Measurements from ENCODE around the gene HOXD12.

DNA sequence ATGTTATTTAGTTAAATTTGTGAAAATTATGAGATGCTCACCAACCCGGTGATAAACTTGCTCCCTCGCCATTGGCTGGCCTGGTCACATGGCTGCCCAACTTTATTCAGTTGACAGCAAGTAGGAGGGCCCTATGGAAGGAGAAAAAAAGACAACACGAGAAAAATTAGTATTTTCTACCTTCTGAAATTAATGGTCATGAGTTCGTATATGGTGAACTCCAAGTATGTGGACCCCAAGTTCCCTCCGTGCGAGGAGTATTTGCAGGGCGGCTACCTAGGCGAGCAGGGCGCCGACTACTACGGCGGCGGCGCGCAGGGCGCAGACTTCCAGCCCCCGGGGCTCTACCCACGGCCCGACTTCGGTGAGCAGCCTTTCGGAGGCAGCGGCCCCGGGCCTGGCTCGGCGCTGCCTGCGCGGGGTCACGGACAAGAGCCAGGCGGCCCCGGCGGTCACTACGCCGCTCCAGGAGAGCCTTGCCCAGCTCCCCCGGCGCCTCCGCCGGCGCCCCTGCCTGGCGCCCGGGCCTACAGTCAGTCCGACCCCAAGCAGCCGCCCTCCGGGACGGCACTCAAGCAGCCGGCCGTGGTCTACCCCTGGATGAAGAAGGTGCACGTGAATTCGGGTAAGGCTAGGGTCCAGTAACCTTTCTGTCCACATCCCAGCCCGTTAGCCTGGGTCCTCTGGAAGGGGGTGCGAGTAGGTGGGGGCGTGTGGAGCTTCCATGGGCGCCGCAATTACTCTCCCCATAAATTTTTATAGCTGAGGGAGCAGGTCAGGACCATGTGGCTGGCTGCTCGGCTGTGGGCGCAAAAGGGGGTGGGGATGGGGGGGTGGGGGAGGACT lies 52.1 kb downstream of the HOXD12 start, which contains the start of gene HOXD4:
- TF ChIP-seq, protein P1, sequence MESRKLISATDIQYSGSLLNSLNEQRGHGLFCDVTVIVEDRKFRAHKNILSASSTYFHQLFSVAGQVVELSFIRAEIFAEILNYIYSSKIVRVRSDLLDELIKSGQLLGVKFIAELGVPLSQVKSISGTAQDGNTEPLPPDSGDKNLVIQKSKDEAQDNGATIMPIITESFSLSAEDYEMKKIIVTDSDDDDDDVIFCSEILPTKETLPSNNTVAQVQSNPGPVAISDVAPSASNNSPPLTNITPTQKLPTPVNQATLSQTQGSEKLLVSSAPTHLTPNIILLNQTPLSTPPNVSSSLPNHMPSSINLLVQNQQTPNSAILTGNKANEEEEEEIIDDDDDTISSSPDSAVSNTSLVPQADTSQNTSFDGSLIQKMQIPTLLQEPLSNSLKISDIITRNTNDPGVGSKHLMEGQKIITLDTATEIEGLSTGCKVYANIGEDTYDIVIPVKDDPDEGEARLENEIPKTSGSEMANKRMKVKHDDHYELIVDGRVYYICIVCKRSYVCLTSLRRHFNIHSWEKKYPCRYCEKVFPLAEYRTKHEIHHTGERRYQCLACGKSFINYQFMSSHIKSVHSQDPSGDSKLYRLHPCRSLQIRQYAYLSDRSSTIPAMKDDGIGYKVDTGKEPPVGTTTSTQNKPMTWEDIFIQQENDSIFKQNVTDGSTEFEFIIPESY (IDR thresholded peaks at IDR 0.05; ENCODE audit: borderline replicate concordance, low read depth) = no peak
- TF ChIP-seq FOXJ3 (CRISPR knock-in tag; IDR thresholded peaks at IDR 0.05) = no peak
- TF ChIP-seq CHD2 (IDR thresholded peaks at IDR 0.05; ENCODE audit: low read length, partially characterized antibody) = no peak
- TF ChIP-seq, protein P2, sequence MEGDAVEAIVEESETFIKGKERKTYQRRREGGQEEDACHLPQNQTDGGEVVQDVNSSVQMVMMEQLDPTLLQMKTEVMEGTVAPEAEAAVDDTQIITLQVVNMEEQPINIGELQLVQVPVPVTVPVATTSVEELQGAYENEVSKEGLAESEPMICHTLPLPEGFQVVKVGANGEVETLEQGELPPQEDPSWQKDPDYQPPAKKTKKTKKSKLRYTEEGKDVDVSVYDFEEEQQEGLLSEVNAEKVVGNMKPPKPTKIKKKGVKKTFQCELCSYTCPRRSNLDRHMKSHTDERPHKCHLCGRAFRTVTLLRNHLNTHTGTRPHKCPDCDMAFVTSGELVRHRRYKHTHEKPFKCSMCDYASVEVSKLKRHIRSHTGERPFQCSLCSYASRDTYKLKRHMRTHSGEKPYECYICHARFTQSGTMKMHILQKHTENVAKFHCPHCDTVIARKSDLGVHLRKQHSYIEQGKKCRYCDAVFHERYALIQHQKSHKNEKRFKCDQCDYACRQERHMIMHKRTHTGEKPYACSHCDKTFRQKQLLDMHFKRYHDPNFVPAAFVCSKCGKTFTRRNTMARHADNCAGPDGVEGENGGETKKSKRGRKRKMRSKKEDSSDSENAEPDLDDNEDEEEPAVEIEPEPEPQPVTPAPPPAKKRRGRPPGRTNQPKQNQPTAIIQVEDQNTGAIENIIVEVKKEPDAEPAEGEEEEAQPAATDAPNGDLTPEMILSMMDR (IDR thresholded peaks at IDR 0.05) = no peak
- no peak for TF ChIP-seq NFIC (IDR thresholded peaks at IDR 0.05; ENCODE audit: borderline replicate concordance)
- TF ChIP-seq, protein P3, sequence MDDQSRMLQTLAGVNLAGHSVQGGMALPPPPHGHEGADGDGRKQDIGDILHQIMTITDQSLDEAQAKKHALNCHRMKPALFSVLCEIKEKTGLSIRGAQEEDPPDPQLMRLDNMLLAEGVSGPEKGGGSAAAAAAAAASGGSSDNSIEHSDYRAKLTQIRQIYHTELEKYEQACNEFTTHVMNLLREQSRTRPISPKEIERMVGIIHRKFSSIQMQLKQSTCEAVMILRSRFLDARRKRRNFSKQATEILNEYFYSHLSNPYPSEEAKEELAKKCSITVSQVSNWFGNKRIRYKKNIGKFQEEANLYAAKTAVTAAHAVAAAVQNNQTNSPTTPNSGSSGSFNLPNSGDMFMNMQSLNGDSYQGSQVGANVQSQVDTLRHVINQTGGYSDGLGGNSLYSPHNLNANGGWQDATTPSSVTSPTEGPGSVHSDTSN (IDR thresholded peaks at IDR 0.05) = no peak
- no peak for TF ChIP-seq POLR2AphosphoS5 (IDR thresholded peaks at IDR 0.05; ENCODE audit: low read depth, low read length)

Measured in SK-N-SH (cell line).